ENCODE measurements around the gene POTEF. TPM values are rescaled to one million over a fixed set of nuclear protein-coding genes. Genes with fewer than 3 reads are reported as not detected.
"Not testable (repeated sequence)": the region's sequence is repeated elsewhere in the genome, so short reads cannot be mapped to it uniquely, and the experiment has no call there.

POTEF gene
- total and polyA plus RNA-seq, 2 experiments from 2014 or later, result 1.1 to 3.0 TPM

DNA sequence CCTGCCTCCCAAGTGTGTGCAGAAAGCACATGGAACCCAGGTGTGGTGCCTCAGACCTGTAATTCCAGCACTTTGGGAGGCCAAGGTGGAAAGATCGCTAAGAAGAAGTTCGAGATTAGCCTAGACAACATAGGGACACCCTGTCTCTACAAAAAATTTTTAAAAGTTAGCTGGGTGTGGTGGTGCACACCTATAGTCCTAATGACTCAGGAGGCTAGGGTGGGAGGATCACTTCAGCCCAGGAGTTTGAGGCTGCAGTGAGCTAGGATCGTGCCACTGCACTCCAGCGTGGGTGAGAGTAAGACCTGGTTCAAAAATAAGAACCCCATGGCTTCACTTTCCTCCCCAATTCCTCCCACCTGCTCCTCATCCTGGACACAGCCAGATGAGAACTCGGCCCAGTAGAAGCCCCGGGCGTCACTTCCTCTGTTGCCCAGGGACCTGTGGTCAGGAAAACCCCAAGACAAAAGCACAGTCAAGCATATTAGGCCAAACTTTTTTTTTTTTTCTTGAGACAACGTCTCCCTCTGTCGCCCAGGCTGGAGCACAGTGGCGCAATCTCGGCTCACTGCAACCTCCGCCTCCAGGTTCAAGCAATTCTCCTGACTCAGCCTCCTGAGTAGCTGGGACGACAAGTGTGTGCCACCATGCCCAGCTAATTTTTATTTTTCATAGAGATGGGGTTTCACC, 28.9 kb upstream of the POTEF start:
- not testable (repeated sequence) for H3K9me3 Mint-ChIP-seq; H2AFZ ChIP-seq; H3K79me2 ChIP-seq (replicated peaks; ENCODE audit: insufficient read depth); H3F3A ChIP-seq (replicated peaks; ENCODE audit: low read depth); H3K27me3 ChIP-seq (ENCODE audit: insufficient read depth); H3K4me2 ChIP-seq; H3K4me3 ChIP-seq; H3K9me2 ChIP-seq (ENCODE audit: insufficient read depth); H3K27ac ChIP-seq (ENCODE audit: low read depth); H3K4me3 Mint-ChIP-seq; ATAC-seq; H3K36me3 ChIP-seq (ENCODE audit: insufficient read depth); H3K27ac Mint-ChIP-seq; H3K4me1 Mint-ChIP-seq; H3K4me1 ChIP-seq (ENCODE audit: insufficient read depth); H4K20me1 ChIP-seq (replicated peaks; ENCODE audit: insufficient read depth); DNase-seq (ENCODE audit: low spot score)
- peaks cover 39% of the 10 kb centered on the region for H3K36me3 Mint-ChIP-seq (ENCODE audit: low read depth)
- H3K27me3 Mint-ChIP-seq (ENCODE audit: insufficient read depth, low read depth, poor library complexity), result peaks cover 11% of the 10 kb centered on the region

DNA sequence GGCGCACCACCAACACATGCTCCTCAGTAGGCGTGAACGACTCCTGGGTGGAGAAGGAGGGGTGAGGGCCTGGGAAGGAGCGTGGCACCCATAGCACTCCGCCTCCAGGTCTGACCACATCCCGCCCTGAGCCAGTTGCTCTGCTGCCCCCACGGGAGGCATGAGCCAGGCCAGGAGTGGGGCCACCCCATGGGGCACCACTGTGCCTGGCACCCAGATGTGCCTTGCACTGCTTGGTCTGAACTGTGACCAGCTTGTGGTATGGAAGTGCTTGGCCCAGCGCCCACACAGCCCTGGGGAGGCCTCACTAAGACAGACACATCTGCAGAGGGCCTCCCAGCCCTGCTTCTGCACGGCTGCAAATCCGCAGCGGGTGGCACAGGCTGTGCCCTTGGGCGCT, 28.3 kb upstream of the POTEF start:
- not testable (repeated sequence) for H3K27me3 ChIP-seq (ENCODE audit: insufficient read depth); H4K20me1 ChIP-seq (replicated peaks; ENCODE audit: insufficient read depth); H3K36me3 ChIP-seq (ENCODE audit: insufficient read depth); H3K27ac ChIP-seq (ENCODE audit: low read depth); H3K79me2 ChIP-seq (replicated peaks; ENCODE audit: insufficient read depth); H3K9me2 ChIP-seq (ENCODE audit: insufficient read depth); H3F3A ChIP-seq (replicated peaks; ENCODE audit: low read depth); ATAC-seq; H3K4me1 ChIP-seq (ENCODE audit: insufficient read depth); DNase-seq (ENCODE audit: low spot score); H3K9me3 Mint-ChIP-seq; H3K4me3 ChIP-seq; H3K27ac Mint-ChIP-seq; H3K4me1 Mint-ChIP-seq; H3K4me2 ChIP-seq; H2AFZ ChIP-seq; H3K4me3 Mint-ChIP-seq
- H3K36me3 Mint-ChIP-seq (ENCODE audit: low read depth), result peaks cover 35% of the 10 kb centered on the region
- H3K27me3 Mint-ChIP-seq (ENCODE audit: insufficient read depth, low read depth, poor library complexity), result peaks cover 11% of the 10 kb centered on the region

- Mint-ChIP-seq H3K27me3 (ENCODE audit: insufficient read depth, low read depth, poor library complexity) (peaks cover 11% of the 10 kb centered on the region), H3K9me3 (no peaks in the 10 kb centered on the region), H3K4me1 (peaks cover 3% of the 10 kb centered on the region; the same call in 2 of the 3 replicates), H3K27ac (peak overlapping the region; percentile 31; the same call in 1 of the 2 replicates), H3K4me3 (no peak overlapping the region), H3K36me3 (ENCODE audit: low read depth) (peaks cover 35% of the 10 kb centered on the region)
- ATAC-seq (no peak), DNase-seq (ENCODE audit: low spot score) (no peak)
- H3K27ac ChIP-seq (ENCODE audit: low read depth), result no peak overlapping the region
- no peak overlapping the region for H2AFZ ChIP-seq
- no peaks in the 10 kb centered on the region for H3K79me2 ChIP-seq (replicated peaks; ENCODE audit: insufficient read depth)
- no peaks in the 10 kb centered on the region for H3F3A ChIP-seq (replicated peaks; ENCODE audit: low read depth)
- H4K20me1 ChIP-seq (replicated peaks; ENCODE audit: insufficient read depth), result no peaks in the 10 kb centered on the region; the same call in 1 of the 2 replicates
- no peaks in the 10 kb centered on the region for H3K36me3 ChIP-seq (ENCODE audit: insufficient read depth)
- no peaks in the 10 kb centered on the region for H3K4me1 ChIP-seq (ENCODE audit: insufficient read depth)
- no peak overlapping the region for H3K4me2 ChIP-seq
- no peaks in the 10 kb centered on the region for H3K27me3 ChIP-seq (ENCODE audit: insufficient read depth)
- H3K4me3 ChIP-seq, result no peak overlapping the region
- H3K9me2 ChIP-seq (ENCODE audit: insufficient read depth), result no peaks in the 10 kb centered on the region
- TF ChIP-seq CREB1 (CRISPR knock-in tag; IDR thresholded peaks at IDR 0.05; ENCODE audit: low read depth), result no peak
- no peak for TF ChIP-seq CTCF (conservative IDR thresholded peaks at IDR 0.05; ENCODE audit: low read depth in 2 of 2)
- no peak for TF ChIP-seq ZNF114 (CRISPR knock-in tag; IDR thresholded peaks at IDR 0.05)
- TF ChIP-seq, protein P1, sequence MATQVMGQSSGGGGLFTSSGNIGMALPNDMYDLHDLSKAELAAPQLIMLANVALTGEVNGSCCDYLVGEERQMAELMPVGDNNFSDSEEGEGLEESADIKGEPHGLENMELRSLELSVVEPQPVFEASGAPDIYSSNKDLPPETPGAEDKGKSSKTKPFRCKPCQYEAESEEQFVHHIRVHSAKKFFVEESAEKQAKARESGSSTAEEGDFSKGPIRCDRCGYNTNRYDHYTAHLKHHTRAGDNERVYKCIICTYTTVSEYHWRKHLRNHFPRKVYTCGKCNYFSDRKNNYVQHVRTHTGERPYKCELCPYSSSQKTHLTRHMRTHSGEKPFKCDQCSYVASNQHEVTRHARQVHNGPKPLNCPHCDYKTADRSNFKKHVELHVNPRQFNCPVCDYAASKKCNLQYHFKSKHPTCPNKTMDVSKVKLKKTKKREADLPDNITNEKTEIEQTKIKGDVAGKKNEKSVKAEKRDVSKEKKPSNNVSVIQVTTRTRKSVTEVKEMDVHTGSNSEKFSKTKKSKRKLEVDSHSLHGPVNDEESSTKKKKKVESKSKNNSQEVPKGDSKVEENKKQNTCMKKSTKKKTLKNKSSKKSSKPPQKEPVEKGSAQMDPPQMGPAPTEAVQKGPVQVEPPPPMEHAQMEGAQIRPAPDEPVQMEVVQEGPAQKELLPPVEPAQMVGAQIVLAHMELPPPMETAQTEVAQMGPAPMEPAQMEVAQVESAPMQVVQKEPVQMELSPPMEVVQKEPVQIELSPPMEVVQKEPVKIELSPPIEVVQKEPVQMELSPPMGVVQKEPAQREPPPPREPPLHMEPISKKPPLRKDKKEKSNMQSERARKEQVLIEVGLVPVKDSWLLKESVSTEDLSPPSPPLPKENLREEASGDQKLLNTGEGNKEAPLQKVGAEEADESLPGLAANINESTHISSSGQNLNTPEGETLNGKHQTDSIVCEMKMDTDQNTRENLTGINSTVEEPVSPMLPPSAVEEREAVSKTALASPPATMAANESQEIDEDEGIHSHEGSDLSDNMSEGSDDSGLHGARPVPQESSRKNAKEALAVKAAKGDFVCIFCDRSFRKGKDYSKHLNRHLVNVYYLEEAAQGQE (IDR thresholded peaks at IDR 0.05; ENCODE audit: unreplicated experiment), result no peak
- no peak for TF ChIP-seq EZH2 (IDR thresholded peaks at IDR 0.05; ENCODE audit: low read depth, unreplicated experiment)
- TF ChIP-seq, protein P2, sequence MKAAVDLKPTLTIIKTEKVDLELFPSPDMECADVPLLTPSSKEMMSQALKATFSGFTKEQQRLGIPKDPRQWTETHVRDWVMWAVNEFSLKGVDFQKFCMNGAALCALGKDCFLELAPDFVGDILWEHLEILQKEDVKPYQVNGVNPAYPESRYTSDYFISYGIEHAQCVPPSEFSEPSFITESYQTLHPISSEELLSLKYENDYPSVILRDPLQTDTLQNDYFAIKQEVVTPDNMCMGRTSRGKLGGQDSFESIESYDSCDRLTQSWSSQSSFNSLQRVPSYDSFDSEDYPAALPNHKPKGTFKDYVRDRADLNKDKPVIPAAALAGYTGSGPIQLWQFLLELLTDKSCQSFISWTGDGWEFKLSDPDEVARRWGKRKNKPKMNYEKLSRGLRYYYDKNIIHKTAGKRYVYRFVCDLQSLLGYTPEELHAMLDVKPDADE (IDR thresholded peaks at IDR 0.05), result no peak
- TF ChIP-seq EZH2phosphoT487 (IDR thresholded peaks at IDR 0.05; ENCODE audit: unreplicated experiment), result no peak
- TF ChIP-seq STAT1 (IDR thresholded peaks at IDR 0.05; ENCODE audit: unreplicated experiment), result no peak
- no peak for TF ChIP-seq POLR2AphosphoS5 (IDR thresholded peaks at IDR 0.05; ENCODE audit: low read depth)
- TF ChIP-seq JUNB (IDR thresholded peaks at IDR 0.05; ENCODE audit: unreplicated experiment), result no peak
- TF ChIP-seq NANOG (IDR thresholded peaks at IDR 0.05; ENCODE audit: borderline replicate concordance), result no peak
Observed at GRCh38 chr2:130156624-130157004, 27.6 kb upstream of the POTEF start.
